Amniotic epithelial cell (primary cell): Measurements from ENCODE around the gene SPTB.

Experiments used
- DNase-seq: peaks from one replicate; pipeline ENCODE4 v3.0.0-alpha.2; 2010; ENCODE audit warnings: low read depth

Gene SPTB

DNA sequence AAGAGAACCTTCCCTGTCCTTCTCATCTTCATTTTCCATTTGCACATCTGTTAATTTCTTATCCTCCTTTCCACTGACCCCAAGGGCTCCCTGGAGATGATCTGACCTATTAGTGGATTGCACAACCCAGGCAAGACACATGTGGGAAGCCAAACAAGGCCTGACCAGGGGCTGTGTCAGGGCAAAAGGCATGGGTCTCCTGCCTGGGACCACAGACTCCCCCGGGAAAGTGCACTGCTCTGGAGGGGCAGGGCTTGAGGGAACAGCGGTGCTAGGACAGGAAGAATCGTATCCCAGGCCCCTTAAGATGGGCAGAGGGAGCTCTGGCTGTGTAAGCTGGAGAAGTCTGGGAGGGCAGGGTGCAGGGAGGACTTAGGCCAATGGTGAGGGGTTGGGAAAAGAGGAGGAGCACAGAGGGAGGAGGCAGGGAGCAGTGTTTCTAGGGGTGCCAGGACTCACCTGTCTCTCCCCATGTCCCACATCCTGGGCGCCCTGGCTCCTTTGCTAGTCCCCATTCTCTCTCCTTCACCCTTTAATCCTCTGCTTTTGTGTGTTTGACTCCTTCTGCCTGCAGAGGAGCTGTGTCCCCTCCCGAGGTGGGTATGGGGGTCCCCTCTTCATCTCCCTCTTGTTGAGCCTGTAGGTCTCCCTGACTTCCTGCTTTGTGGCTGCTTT is 150.2 kb downstream of the SPTB start:
- no peak for DNase-seq

DNA sequence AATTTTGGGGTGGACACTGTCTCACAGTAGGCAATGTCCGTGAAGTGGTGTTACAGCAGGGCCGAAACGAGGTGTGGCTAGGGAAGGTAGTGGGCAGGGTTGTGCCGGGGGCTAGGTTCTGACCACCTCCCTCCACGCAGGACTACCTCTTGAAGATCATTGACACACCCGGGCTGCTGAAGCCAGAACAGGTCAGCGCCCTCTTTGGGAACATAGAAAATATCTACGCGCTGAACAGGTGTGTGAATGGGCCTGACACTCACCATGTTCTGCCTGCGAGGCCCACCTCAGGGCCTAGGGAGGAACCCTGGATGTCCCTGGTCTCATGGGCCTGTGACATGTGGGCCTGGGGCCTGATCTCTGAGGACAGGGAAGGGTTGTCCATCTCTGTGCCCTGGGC is 150.9 kb downstream of the SPTB start:
- DNase-seq = no peak

DNA sequence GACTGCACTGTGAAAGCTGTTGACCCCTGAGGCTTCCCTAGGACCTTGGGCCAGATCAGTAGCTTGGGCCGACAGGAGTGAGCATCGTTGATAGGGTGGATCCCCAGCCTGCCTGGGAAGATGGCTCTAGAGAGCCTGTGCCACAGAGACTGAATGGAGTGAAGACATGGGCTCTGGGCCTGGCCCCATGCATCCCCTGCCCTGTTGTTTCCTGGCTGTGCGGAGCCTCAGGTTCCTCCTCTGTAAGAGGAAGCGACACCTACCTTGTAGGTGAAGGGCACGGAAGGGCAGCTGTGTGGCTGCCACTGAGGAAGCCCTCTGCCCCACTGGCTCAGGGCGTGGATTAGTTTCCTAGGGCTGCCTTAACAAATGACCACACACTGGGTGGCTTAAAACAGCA is 151.6 kb downstream of the SPTB start:
- no peak for DNase-seq

DNA sequence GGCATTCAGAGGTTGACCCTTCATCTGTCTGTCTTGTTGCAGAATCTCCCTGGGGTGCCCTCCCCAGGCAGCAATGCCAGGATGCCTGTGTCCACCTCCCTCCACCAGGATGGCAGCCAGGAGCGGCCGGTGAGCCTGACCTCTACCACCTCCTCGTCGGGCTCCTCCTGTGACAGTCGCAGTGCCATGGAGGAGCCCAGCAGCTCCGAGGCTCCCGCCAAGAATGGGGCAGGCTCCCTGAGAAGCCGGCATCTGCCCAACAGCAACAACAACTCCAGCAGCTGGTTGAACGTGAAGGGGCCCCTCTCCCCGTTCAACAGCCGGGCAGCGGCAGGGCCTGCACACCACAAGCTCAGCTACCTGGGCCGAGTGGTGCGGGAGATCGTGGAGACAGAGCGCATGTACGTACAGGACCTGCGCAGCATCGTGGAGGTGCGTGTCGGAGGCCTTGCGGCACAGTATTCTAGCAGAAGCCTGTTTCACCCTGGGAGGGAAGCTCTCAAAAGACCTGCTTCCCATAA is 152.1 kb downstream of the SPTB start:
- DNase-seq = no peak

DNA sequence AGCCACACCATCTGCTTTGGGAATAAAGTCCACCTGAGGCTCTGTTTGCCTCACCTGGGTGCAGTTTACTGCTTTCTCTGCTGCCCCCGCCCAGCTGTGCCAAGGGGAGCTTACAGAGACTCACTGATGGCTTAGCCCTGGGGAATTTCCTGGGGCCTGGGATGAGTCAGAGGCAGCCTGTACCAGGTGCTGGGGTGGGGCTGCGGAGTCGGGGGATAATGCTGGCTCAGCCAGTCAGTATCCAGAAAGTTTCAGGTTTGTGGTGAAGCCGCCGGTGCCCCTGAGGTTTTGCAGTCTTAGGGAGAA is 153.2 kb downstream of the SPTB start:
- DNase-seq = peak; percentile 83

DNA sequence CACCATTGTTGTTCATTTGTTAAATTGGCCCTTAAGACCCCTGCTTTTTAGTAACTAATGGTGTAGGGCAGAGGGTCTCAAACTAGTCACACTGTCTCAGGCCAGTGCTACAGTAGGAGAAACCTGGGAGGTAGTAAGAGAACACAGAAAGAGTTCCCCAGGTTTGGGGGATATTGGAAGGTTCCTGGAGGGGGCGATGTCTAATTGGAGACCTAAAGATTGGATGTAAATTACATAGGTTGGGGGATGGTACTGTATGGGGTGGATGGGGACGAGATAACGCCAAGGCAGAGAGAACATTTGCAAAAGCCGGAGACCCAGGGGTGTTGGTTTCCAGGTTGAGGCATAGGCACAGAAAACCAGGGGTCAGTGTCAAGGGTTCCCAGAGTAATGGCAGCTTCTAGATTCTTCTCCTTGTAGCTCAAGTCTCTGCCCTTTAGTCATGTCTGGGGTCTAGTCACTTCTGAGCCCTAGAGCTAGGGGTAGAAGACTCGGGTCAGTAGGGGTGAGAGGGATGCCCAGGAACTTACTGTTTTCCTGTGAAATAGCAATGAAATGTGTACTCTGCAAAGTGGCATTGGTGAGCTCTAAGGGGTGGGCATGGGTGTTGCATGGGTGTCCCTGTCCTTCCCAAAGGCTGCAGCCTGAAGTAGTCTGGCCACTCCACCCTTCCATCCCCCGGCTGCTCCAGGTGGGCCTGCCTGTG is 153.7 kb downstream of the SPTB start:
- no peak for DNase-seq

DNA sequence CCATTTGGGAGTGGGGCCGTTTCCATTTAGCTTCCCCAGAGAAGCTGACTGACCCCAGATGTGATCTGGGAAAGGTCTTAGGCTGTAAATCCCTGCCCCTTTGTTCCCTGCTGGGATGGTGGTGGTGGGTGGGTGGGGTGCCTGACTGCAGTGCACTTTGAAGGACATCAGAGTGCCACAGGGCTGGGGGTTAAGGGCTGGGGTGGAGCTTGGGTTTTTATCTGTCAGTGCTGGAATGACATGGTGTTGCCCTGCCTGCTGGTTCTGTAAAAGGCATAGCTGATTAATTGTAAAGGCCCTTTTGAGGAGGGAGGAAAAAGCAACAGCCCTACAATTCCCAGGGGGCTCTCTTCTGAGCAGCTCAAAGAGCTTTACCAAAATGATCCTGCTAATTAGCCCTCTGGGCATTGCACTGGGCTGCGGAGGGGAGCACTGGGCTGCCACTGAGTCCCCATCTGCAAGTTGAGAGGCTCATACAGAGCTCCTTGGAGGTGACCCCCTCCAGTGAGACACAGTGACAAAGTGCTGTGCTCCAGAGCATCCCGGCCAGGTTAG is 154.4 kb downstream of the SPTB start:
- DNase-seq = no peak

DNA sequence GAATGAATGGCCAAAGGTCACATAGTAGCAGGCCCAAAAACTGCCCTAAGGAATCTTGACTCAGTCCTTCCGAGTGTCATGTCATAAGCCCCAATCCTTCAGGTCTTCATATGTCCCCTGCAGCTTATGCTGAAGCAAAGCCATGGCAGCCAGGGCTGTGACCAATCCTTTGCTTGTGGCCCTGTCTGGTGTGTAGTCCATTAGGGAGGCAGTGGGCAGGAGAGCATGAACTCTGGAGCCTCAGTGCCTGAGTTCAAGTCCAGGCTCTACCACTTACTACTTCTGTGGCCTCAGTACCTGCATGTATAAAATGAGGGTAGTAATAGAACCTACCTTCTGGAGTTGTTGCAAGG is 155.2 kb downstream of the SPTB start:
- DNase-seq = no peak

DNA sequence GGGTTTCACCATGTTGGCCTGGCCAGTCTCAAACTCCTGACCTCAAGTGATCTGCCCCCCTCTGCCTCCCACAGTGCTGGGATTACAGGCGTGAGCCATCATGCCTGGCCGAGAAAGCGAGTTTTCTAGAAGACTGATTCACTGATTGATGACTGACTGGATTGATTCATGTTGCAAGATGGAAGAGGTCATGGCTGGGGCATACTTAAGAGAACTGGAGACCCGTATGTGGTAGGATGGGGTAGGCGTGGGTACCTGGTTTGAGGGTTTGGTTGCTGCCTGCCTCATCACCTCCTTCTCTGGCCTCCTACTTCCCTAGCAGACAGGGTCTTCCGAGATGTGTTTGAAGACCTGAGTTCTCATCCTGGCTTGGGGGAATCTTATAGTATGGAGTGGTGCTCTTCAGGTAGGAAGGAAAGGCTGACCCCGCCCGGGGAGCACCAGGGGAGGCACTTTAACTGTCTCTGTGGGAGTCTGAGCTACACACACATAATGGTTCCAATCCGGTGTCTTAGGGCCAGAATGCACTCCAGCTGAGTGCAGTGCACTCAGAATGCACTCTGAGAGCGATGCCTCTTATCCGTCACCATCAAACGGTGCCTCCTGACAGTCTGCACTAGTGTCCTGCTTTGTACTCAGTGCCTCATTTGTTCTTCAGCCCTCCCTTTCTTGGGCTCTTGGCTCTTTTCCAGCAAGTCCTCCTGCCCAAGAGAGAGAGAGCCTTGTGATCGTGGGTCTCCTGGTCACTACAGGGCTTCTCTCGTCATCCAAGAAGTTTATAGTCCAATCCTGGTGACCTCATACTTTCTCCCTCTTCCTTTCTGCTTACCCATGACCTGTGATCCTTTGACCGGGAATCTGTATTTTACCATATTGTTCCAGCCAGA is 155.8 kb downstream of the SPTB start:
- DNase-seq = peak; percentile 68

DNA sequence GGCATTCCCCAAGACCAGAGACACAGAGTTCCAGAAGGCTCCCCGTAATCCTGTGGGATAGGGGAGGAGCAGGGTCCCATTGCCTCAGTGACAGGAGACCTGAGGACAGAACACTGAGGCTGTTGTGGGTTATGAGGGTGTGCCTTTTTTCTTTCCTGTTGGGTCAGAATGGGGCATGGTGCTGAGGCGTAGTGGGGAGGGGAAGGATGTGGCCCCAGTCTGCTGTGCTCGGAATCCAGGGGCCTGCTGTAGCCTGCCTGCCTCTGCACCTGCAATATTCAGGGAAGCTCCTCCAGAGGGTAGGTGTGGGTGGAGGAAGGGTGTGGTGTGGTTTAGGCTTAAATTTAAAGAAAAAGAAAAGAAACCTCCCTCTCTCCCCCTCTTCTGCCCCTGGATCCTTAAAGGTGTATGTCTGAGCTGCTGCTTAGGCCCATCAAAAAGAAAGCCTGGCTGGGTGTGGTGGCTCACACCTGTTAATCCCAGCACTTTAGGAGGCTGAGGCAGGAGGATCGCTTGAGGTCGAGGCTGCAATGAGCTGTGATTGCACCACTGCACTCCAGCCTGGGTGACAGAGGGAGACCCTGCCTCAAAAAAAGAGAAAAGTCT is 156.8 kb downstream of the SPTB start:
- no peak for DNase-seq

DNA sequence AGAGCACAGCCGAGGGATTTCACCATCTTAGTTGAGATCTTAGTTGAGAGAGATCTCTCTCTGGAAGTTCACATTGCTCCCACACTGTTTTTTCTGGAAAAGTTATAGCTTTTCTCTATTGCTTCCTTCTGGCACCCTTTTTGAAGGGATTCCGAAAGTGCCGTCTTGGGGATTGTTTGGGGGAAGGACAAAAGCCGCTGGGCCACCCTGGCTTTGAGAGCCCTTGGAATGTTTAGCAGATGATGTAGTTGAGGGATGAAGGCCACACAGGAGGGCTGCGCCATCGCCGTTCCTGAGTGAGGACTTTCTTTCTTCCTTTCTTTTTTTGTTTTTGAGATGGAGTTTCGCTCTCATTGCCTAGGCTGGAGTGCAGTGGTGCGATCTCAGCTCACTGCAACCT is 157.8 kb downstream of the SPTB start:
- no peak for DNase-seq

DNA sequence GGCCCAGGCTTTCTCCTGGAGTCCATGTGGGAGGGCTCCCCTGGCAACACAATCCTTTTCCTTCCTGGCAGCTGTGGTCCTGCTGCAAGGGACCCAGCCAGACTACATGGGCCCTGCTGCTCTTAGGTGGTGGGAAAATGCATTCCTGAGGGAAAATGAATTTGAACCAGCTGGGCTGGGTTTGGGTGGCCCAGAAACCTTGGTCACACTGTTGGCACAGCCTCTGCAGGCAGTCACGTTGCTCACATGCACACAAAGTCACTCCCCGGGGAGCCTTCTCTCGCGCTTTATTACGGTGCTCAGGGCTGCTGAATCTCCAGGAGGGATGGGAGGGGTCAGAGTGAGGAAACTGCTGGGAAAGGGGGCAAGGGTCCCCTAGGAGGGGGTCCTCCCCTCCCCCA is 158.3 kb downstream of the SPTB start:
- DNase-seq = no peak

DNA sequence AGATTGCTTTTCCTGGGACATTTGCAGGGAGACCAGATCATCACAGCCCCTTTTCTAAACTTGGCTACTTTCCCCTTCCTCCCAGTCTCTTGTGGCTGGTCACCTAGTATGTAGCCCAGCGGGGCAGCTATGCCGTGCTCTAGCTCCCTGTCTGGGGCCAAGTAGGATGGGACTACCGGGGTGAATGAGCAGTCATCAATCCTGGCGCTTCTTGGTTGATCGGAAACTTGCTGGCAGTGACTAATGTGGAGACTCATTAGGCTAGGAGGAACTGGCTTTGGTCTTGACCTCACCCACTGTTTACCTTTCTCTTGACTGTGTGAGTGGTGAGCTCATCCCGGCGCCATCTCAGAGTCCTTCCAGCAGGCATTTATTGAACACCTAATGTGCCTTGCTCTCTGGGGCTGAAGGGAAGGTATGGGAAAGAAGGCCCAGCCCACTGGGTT is 159.6 kb downstream of the SPTB start:
- DNase-seq = peak; percentile 71

DNA sequence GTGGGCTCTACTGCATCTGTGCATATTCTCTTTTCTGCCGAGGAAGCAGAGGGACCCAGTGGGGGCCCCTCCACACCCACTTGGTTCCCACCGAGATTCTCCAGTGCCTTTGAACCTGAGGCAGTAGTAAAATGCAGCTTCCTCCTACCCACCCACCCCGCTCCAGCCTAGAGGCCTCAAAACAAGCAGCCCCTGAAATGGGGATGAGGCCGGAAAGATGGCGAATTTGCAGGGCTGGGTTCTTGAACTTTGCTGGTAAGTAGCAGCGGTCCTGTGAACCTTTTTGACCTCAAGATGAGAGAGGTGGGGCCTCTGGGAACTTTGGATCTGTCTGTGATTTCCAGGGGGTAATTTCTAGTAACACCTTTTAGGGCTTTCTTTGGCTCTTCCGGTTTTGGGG is 160.1 kb downstream of the SPTB start:
- no peak for DNase-seq

DNA sequence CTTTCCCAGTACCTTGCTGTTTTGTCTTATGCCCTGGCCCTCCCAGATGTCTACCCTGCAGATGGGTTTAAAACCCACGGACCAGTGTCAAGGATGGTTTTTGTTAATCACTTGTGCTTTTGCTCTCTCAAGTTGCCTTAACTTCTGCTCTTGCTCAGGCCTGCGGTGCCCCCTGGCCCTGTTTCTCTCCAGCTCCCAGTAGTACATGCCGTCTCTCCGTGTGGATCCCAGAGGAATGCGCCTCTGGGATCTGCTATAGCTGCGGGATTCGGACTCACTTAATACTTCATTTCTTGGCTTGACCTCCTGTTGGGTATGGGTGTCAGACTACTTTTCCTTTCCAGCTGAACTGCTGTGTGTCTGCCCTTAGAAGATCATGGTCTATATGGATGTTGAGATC is 160.9 kb downstream of the SPTB start:
- no peak for DNase-seq

DNA sequence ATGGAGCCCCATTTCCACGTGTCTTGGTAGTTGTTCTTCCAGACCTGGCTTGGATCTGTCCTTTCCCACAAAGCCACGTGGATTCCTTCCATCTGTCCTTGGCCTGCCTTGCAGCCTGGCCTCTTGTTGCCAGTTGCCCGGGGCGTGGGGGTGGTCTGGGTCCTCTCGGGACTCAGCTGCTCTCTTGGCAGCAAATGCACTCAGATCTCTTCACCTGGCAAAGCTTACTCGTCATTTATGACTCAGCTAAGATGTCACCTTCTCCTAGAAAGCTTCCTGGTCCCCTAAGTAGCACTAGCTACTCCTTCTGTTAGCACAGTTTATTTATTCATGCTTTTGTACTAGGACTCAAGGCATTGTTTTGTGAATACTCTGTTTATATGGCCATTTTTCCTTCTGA is 161.8 kb downstream of the SPTB start:
- no peak for DNase-seq

DNA sequence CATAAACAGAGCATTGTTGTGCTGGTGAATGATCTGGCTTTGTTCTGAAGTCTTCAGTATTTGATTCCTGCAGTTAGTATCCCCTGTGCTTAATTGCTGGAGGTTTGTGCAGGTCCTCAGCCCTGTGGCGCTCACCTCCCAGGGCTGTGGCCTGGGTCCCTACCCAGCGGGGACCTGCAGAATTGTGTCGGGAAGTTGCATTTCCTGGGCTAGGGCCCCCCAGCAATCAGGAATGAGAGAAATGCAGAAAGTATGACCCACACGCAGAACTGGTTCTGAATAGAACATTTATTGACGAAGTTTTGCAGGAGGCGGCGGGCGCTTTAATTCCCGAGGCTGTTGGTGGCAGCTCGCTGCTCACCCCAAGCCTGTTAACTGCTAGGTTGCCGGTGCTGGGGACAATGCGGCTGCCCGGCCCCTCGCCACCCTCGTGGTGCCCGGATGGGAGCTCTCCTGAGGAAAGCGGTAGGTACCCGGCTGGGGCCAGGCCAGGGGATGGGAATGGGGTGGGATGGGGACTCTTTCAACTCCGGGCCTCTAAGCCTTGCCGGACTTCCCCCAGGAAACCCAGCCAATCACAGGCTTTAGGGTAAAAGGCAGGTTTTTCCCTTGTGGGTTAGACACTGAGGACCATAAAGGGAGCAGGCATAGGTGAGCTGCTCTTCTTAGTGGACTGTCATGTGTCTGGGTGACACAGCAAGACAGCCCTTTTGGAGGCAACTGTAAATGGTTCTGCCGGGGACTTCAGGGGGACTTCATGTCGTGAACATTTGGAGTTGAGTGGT is 163.9 kb downstream of the SPTB start:
- no peak for DNase-seq

DNA sequence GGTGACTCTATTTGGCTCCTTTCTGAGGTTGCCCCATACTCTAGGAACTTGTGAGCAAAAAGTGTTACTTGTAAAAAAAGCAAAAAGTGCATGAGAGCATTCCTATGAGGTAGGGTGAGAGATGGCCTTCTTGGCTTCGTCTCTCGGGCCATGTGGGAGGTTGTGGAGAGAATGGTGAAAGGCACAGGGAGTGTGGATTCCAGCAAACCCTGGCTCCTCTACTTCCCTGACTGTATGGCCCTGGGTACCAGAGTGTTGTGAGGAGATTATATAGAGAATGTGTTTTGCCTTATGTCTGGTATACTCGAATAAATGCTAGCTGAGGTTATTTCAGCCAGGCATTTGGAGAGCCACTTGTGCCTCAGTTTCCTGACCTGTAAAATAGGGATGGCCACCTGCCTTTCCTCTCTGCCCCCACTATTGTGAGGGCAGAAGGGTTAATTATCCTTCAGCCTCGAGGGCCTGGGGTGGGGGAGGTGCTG is 164.5 kb downstream of the SPTB start:
- no peak for DNase-seq

DNA sequence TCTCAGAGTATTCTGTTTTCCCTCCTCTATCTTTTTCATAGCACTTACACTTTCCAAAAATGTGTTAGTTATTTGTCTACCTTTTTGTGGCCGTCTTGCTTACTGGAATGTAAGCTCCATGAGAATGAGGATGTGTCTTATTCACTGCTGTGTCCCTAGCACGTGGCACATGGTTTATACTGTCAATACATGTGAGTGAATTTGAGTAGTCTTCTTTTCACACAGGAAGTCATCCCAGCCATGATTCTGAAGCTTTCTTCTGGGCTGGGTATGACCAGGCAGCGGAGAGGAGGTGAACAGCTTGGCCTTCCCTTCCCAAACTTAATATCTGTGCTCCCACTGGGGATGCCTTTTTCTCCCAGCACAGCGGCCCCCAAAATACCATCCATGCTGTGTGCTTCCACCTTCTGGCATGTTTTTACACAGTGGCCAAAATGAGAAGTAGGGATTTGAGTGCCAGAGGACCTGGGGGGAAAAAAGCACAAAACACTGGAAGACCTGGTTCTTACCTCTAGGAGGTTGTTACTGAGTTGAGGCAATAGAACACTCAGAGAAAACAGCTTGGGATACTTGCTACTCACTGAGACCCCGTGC is 165.2 kb downstream of the SPTB start:
- no peak for DNase-seq

DNA sequence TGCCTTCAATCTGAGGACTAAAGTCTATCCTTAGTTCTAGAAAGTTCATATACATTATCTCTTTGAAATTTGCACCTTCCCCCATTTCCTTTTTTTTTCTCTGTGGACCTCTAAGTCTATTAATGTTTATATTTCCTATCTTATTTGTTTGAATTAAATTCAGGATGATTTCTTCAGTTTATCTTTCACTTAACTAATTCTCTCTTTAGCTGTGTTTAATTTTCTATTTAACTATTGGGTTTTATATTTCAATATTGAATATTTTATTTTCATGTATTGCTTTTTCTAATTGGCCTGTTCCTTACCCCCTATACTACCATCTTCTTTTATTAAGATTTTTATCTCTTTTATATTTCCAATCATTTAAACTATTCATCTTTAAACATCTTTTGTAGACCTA is 166.0 kb downstream of the SPTB start:
- DNase-seq = no peak

DNA sequence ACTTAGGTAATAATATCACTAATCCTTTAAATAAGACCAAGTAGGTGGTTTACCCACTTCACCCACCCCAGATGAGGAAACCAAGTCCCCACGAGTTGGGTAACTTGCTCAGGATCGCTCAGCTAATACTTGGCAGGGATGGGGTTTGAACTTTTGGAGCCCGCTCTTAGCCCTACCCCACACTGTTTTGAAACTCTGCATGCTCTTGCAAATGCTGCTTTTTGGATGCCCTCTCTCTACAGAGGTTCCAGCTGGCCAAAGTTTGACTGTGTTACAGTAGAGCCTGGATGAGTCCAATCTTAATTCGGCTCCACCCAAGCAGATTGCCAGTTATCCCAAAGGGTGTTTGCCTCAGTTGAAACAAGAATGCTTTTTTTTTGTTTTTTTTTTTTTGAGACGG is 168.7 kb downstream of the SPTB start:
- no peak for DNase-seq
